Measurements from ENCODE around the gene CAMKK1. TPM values are rescaled to one million over a fixed set of nuclear protein-coding genes. Genes with fewer than 3 reads are reported as not detected.

CAMKK1 gene
- total and polyA plus RNA-seq, 2 of the 4 experiments (the other 2 are of a cell fraction) = 4.1 to 8.2 TPM

DNA sequence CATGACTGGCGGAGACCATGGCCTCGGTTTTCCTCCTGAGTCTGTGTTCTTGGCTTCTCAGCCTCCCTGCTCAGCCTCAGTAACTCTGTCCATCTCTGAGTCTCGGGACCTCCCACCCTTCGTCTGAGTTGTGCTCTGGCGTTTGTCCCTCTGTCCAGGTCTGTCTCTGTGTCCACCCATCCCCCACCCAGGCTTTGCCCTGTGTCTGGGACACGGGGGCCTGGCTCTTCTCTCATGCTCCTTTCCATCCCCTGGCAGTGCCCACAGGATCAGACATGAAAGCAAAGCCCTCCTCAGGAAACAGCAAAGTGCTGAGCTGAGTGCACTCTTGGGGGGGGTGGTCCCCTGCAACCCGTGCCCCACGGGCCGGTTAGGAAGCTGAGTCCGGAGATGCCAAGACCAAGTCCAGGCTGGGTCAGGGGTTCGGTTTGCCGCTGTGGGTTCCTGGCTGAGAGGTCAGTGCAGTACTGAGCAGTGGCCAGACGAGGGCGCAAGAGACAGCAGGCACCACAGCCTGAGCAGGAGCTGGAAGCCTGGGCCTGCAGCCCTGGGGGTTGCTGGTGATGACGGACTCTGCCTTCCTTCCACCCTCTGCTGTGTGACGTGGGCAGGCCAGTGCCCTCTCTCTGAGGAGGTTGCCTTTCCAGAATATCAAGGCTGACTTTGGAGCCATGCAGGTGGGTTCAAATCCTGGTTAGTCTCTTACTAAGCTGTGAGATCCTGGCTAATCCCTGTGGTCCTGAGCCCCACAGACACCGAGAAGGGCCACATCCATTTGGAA, 20.9 kb upstream of the CAMKK1 start:
- Histone ChIP-seq H3K18ac (ENCODE audit: low read depth, low read length) (no peak overlapping the region), H3K27ac (ENCODE audit: insufficient read depth, low read length) (no peak overlapping the region), H2BK15ac (ENCODE audit: low read depth, low read length) (0 out of 3 replicates have a peak overlapping the region, but pooled peaks have one; percentile 7), H2AK9ac (replicated peaks; ENCODE audit: low read depth, low read length, poor library complexity) (peak overlapping the region; percentile 91), H2AK5ac (ENCODE audit: low read depth, low read length) (no peak overlapping the region), H2BK20ac (ENCODE audit: low read depth, low read length) (no peak overlapping the region; the same call in 1 of the 2 replicates), H2BK5ac (ENCODE audit: low read depth, low read length, poor library complexity, severe bottlenecking) (no peak overlapping the region), H4K8ac (ENCODE audit: low read depth in 2 of 2, low read length in 2 of 2) (peak overlapping the region in 1 of 2 experiments; percentile 72; a peak in 1 of 4 replicates), H2BK120ac (ENCODE audit: low read depth, low read length) (no peak overlapping the region), H3K4ac (ENCODE audit: low read depth, low read length) (0 out of 2 replicates have a peak overlapping the region, but pooled peaks have one; percentile 41), H3K9ac (ENCODE audit: low read depth, low read length) (no peak overlapping the region), H3K9me1 (ENCODE audit: insufficient read depth, low read length) (no peaks in the 10 kb centered on the region), H4K91ac (ENCODE audit: insufficient read depth, low read depth, low read length) (0 out of 2 replicates have a peak overlapping the region, but pooled peaks have one; percentile 46), H3K14ac (replicated peaks; ENCODE audit: low read depth, low read length) (0 out of 2 replicates have a peak overlapping the region, but pooled peaks have one; percentile 13), H4K20me1 (ENCODE audit: insufficient read depth, low read length) (no peaks in the 10 kb centered on the region), H4K5ac (ENCODE audit: low read depth, low read length) (no peak overlapping the region), H3K9me3 (ENCODE audit: control insufficient read depth, insufficient read depth, low read length) (no peaks in the 10 kb centered on the region), H3K79me1 (ENCODE audit: low read depth in 1 of 2, low read length in 2 of 2) (no peaks in the 10 kb centered on the region), H3K56ac (ENCODE audit: extremely low read depth, insufficient read depth, low read length) (no peak overlapping the region), H3K23ac (ENCODE audit: low read depth, low read length) (no peak overlapping the region), H3K4me1 (ENCODE audit: control insufficient read depth, insufficient read depth, low read length) (peaks cover 5% of the 10 kb centered on the region; the same call in 1 of the 2 replicates), H3K36me3 (ENCODE audit: control insufficient read depth, insufficient read depth, low read length) (no peaks in the 10 kb centered on the region), H3K4me2 (ENCODE audit: low read depth, low read length) (no peak overlapping the region), H3K4me3 (ENCODE audit: insufficient read depth, low read depth, low read length) (no peak overlapping the region), H3K27me3 (ENCODE audit: control insufficient read depth, insufficient read depth, low read length) (no peaks in the 10 kb centered on the region), H2AFZ (replicated peaks; ENCODE audit: low read length, poor library complexity) (peak overlapping the region; percentile 85)
- no TSS peak for BruUV-seq (replicated peaks)
- intact Hi-C loops (cut with micrococcal nuclease) = loop anchor here (1.0 to 2.0 kb wide), 4 partner anchors 51 to 176 kb away; no protein-coding TSS in a partner anchor
- CTCF ChIA-PET = interaction anchor here (0.6 to 2.2 kb wide), 22 partner anchors 9 to 674 kb away, joined by 3 to 12 read pairs (median 4); partner anchors contain the start of gene NCBP3
- in situ Hi-C loops (cut with MboI; ENCODE audit: low sequenced_read_pairs) = loop anchor here (5.0 kb wide), 1 partner anchor 94 kb away; no protein-coding TSS in a partner anchor
- dilution Hi-C loops (cut with HindIII; ENCODE audit: low sequenced_read_pairs, unreplicated experiment) = no loop called here
- peak; percentile 76 for DNase-seq
- ATAC-seq (ENCODE audit: low read depth) = peak; percentile 100
- WGBS, 2 experiments (ENCODE audit: extremely low coverage in 2 of 2, insufficient read length in 1 of 2) = 42% methylated on average over 10 of the region's 17 CpGs; no CpG with 5 or more reads in 1 of the 2 experiments
- POLR2A ChIA-PET (ENCODE audit: unreplicated experiment) = no interaction called here
- TF ChIP-seq MAFK (IDR thresholded peaks at IDR 0.05; ENCODE audit: low read depth, low read length) = no peak
- TF ChIP-seq POLR2A (IDR thresholded peaks at IDR 0.05; ENCODE audit: low read depth, low read length) = peak; percentile 53; the same call in 1 of the 2 replicates
- TF ChIP-seq MAZ (IDR thresholded peaks at IDR 0.05; ENCODE audit: borderline replicate concordance, low read depth, low read length) = peak; percentile 63; the same call in 1 of the 2 replicates
- TF ChIP-seq CHD1 (IDR thresholded peaks at IDR 0.05; ENCODE audit: low read depth, low read length) = no peak
- TF ChIP-seq RAD21 (IDR thresholded peaks at IDR 0.05; ENCODE audit: low read length) = peak; percentile 96
- TF ChIP-seq, protein P1, sequence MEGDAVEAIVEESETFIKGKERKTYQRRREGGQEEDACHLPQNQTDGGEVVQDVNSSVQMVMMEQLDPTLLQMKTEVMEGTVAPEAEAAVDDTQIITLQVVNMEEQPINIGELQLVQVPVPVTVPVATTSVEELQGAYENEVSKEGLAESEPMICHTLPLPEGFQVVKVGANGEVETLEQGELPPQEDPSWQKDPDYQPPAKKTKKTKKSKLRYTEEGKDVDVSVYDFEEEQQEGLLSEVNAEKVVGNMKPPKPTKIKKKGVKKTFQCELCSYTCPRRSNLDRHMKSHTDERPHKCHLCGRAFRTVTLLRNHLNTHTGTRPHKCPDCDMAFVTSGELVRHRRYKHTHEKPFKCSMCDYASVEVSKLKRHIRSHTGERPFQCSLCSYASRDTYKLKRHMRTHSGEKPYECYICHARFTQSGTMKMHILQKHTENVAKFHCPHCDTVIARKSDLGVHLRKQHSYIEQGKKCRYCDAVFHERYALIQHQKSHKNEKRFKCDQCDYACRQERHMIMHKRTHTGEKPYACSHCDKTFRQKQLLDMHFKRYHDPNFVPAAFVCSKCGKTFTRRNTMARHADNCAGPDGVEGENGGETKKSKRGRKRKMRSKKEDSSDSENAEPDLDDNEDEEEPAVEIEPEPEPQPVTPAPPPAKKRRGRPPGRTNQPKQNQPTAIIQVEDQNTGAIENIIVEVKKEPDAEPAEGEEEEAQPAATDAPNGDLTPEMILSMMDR (conservative IDR thresholded peaks at IDR 0.05; ENCODE audit: low read depth, low read length) = peak; percentile 95
- TF ChIP-seq, protein P2, sequence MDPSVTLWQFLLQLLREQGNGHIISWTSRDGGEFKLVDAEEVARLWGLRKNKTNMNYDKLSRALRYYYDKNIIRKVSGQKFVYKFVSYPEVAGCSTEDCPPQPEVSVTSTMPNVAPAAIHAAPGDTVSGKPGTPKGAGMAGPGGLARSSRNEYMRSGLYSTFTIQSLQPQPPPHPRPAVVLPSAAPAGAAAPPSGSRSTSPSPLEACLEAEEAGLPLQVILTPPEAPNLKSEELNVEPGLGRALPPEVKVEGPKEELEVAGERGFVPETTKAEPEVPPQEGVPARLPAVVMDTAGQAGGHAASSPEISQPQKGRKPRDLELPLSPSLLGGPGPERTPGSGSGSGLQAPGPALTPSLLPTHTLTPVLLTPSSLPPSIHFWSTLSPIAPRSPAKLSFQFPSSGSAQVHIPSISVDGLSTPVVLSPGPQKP (IDR thresholded peaks at IDR 0.05; ENCODE audit: borderline replicate concordance, low read depth, low read length) = no peak
- TF ChIP-seq RCOR1 (IDR thresholded peaks at IDR 0.05; ENCODE audit: insufficient replicate concordance, low read length) = no peak
- no peak for TF ChIP-seq FOS (IDR thresholded peaks at IDR 0.05; ENCODE audit: low read depth, low read length)
- peak; percentile 90 for TF ChIP-seq SMC3 (IDR thresholded peaks at IDR 0.05; ENCODE audit: low read depth, low read length)
